H1 (cell line): ENCODE measurements around the gene RMDN2. TPM values are rescaled to one million over a fixed set of nuclear protein-coding genes. Genes with fewer than 3 reads are reported as not detected.

Experiments
- CTCF ChIA-PET: fragments of 300-600 bp; sonication (Branson Sonifier 250); formaldehyde crosslinking; loops from one replicate; lab custom pipeline; 2021; ENCODE audit not compliant: partially characterized antibody; lab: Charles Lee
- POLR2A ChIA-PET: fragments of 300-600 bp; sonication (Branson Sonifier 250); formaldehyde crosslinking; loops from one replicate; lab custom pipeline; 2021; ENCODE audit warnings: inconsistent platforms; ENCODE audit not compliant: partially characterized antibody; lab: Charles Lee
- DNase-seq, 2 experiments: peaks; one replicate each; pipeline versions ENCODE4 v3.0.0 to v3.0.0-alpha.2; 2010 to 2022; ENCODE audit warnings: low spot score in 2 of 2, low read depth in 1 of 2, mixed read lengths in 1 of 2
- FAIRE-seq: peaks from 2 replicates; lab custom pipeline; 2011; peaks lifted over from hg19 to GRCh38; lab: Jason Lieb, UNC
- H2AFZ ChIP-seq: 2 replicates; pipeline ENCODE4 v1.8.1; 2012; ENCODE audit warnings: low read length, inconsistent platforms
- H2AK5ac ChIP-seq: 2 replicates; pipeline ENCODE4 v1.6.1; 2013; ENCODE audit warnings: low read depth, low read length
- H2BK120ac ChIP-seq: replicated peaks from 2 replicates; pipeline ENCODE3; 2013; ENCODE audit warnings: low read depth, low read length, inconsistent platforms
- H2BK12ac ChIP-seq: 2 replicates; pipeline ENCODE4 v1.6.1; 2013; ENCODE audit warnings: low read depth, low read length
- H2BK15ac ChIP-seq: 2 replicates; pipeline ENCODE4 v1.6.1; 2013; ENCODE audit warnings: low read length
- H2BK20ac ChIP-seq: 2 replicates; pipeline ENCODE4 v1.6.1; 2013; ENCODE audit warnings: low read length
- H2BK5ac ChIP-seq: 2 replicates; pipeline ENCODE4 v1.6.1; 2013; ENCODE audit warnings: low read depth, low read length
- H3K14ac ChIP-seq: 2 replicates; pipeline ENCODE4 v1.6.1; 2013; ENCODE audit warnings: inconsistent platforms; ENCODE audit not compliant: insufficient read length
- H3K18ac ChIP-seq: 2 replicates; pipeline ENCODE4 v1.6.1; 2013; ENCODE audit warnings: low read length; ENCODE audit errors: extremely low read depth
- H3K23ac ChIP-seq: 2 replicates; pipeline ENCODE4 v1.6.1; 2013; ENCODE audit warnings: inconsistent platforms; ENCODE audit not compliant: insufficient read length
- H3K23me2 ChIP-seq: 2 replicates; pipeline ENCODE4 v1.6.1; 2013; ENCODE audit warnings: low read depth, low read length
- H3K27ac ChIP-seq: 2 replicates; pipeline ENCODE4 v1.6.1; 2011; ENCODE audit warnings: low read depth, low read length, inconsistent platforms
- H3K27me3 ChIP-seq, 4 experiments: replicated peaks in 1 of 4; 1 replicate in 1 of 4; 2 replicates in 3 of 4; pipeline versions ENCODE4 v1.6.1 to v1.8.1; 2011 to 2013; ENCODE audit warnings: low read length in 3 of 4, mild to moderate bottlenecking in 3 of 4, inconsistent platforms in 2 of 4, mixed read lengths in 2 of 4, moderate library complexity in 1 of 4; ENCODE audit not compliant: control insufficient read depth in 3 of 4, insufficient read depth in 3 of 4; ENCODE audit errors: extremely low read depth in 1 of 4
- H3K36me3 ChIP-seq, 4 experiments: 2 replicates each; pipeline versions ENCODE4 v1.6.1 to v1.8.1; 2011 to 2013; ENCODE audit warnings: mild to moderate bottlenecking in 4 of 4, low read length in 3 of 4, moderate library complexity in 2 of 4, control low read depth in 1 of 4, inconsistent platforms in 1 of 4; ENCODE audit not compliant: insufficient read depth in 4 of 4, control insufficient read depth in 2 of 4
- H3K4ac ChIP-seq: replicated peaks from 2 replicates; pipeline ENCODE3; 2013; ENCODE audit warnings: low read length, low read depth, mixed read lengths, inconsistent platforms; ENCODE audit not compliant: insufficient read length
- H3K4me1 ChIP-seq, 4 experiments: replicated peaks in 1 of 4; 1 replicate in 1 of 4; 2 replicates in 3 of 4; pipeline versions ENCODE4 v1.6.1 to v1.8.1; 2011 to 2013; ENCODE audit warnings: low read length in 3 of 4, inconsistent platforms in 2 of 4, mixed read lengths in 1 of 4; ENCODE audit not compliant: insufficient read depth in 4 of 4, control insufficient read depth in 3 of 4
- H3K4me2 ChIP-seq, 2 experiments: 2 replicates each; pipeline versions ENCODE4 v1.6.1 to v1.8.1; 2011 to 2013; ENCODE audit warnings: low read depth in 2 of 2, low read length in 2 of 2, control low read depth in 1 of 2, inconsistent platforms in 1 of 2, mild to moderate bottlenecking in 1 of 2; ENCODE audit not compliant: insufficient read depth in 1 of 2
- H3K4me3 ChIP-seq, 4 experiments: fragments of 200-600, 300-600 bp in 1 of 4; sonication (generic), shearing (Covaris generic), sonication (Bioruptor Twin) in 1 of 4; 2 replicates each; pipeline versions ENCODE4 v1.5.1 to v1.8.1; 2011 to 2016; ENCODE audit warnings: low read length in 4 of 4, low read depth in 3 of 4, control low read depth in 2 of 4, inconsistent platforms in 2 of 4, mild to moderate bottlenecking in 2 of 4, mixed read lengths in 1 of 4, moderate library complexity in 1 of 4; ENCODE audit not compliant: insufficient read depth in 2 of 4; ENCODE audit errors: extremely low read depth in 1 of 4
- H3K56ac ChIP-seq: replicated peaks from 2 replicates; pipeline ENCODE3; 2013; ENCODE audit warnings: low read depth, mild to moderate bottlenecking, mixed read lengths, low read length, inconsistent platforms; ENCODE audit not compliant: insufficient read length
- H3K79me1 ChIP-seq: 2 replicates; pipeline ENCODE4 v1.6.1; 2013; ENCODE audit warnings: low read depth, low read length, control low read depth
- H3K79me2 ChIP-seq, 2 experiments: 2 replicates each; pipeline versions ENCODE4 v1.6.1 to v1.8.1; 2012 to 2013; ENCODE audit warnings: low read length in 2 of 2, mild to moderate bottlenecking in 2 of 2, inconsistent platforms in 1 of 2; ENCODE audit not compliant: insufficient read depth in 2 of 2, control insufficient read depth in 1 of 2
- H3K9ac ChIP-seq, 4 experiments: replicated peaks in 1 of 4; 1 replicate in 1 of 4; 2 replicates in 3 of 4; pipeline versions ENCODE4 v1.6.1 to v1.8.1; 2011 to 2013; ENCODE audit warnings: low read depth in 3 of 4, low read length in 3 of 4, control low read depth in 2 of 4, mild to moderate bottlenecking in 2 of 4, moderate library complexity in 2 of 4, inconsistent platforms in 1 of 4; ENCODE audit errors: extremely low read depth in 1 of 4
- H3K9me3 ChIP-seq, 2 experiments: 2 replicates each; pipeline versions ENCODE4 v1.6.1 to v1.8.1; 2012 to 2013; ENCODE audit warnings: mild to moderate bottlenecking in 2 of 2, moderate library complexity in 2 of 2, control low read depth in 1 of 2, inconsistent platforms in 1 of 2, low read depth in 1 of 2, low read length in 1 of 2, mixed read lengths in 1 of 2; ENCODE audit not compliant: insufficient read depth in 2 of 2
- H4K20me1 ChIP-seq, 2 experiments: replicated peaks in 1 of 2; 2 replicates each; pipeline versions ENCODE3 to v1.8.1; 2011 to 2013; ENCODE audit warnings: inconsistent platforms in 2 of 2, low read length in 2 of 2, mild to moderate bottlenecking in 1 of 2; ENCODE audit not compliant: insufficient read depth in 2 of 2, control insufficient read depth in 1 of 2
- H4K5ac ChIP-seq: 2 replicates; pipeline ENCODE4 v1.6.1; 2013; ENCODE audit warnings: low read length, low read depth, mixed read lengths, inconsistent platforms; ENCODE audit not compliant: insufficient read length
- H4K8ac ChIP-seq: 2 replicates; pipeline ENCODE4 v1.8.0; 2013; ENCODE audit warnings: mild to moderate bottlenecking, moderate library complexity, low read length, inconsistent platforms; ENCODE audit not compliant: insufficient read depth; ENCODE audit errors: extremely low read depth
- H4K91ac ChIP-seq: replicated peaks from 2 replicates; pipeline ENCODE3; 2013; ENCODE audit warnings: low read length, mixed read lengths, inconsistent platforms; ENCODE audit not compliant: insufficient read length
- ASH2L ChIP-seq: fragments of 200-600, 300-600 bp; sonication (generic); IDR thresholded peaks from one replicate; pipeline ENCODE4 v1.7.1; 2017; ENCODE audit warnings: low read length
- ATF3 ChIP-seq: IDR thresholded peaks from 2 replicates; pipeline ENCODE4 v1.6.1; 2011; ENCODE audit warnings: low read depth, mild to moderate bottlenecking, low read length; ENCODE audit not compliant: insufficient read depth
- GABPA ChIP-seq: IDR thresholded peaks from 2 replicates; pipeline ENCODE4 v1.6.1; 2011; ENCODE audit warnings: mild to moderate bottlenecking, low read length, moderate library complexity, borderline replicate concordance; ENCODE audit not compliant: insufficient read depth
- GTF2F1 ChIP-seq: IDR thresholded peaks from 2 replicates; pipeline ENCODE4 v1.6.1; 2012; ENCODE audit warnings: low read depth, low read length, improper control_type of control experiment, borderline replicate concordance
- PHF8 ChIP-seq: fragments of 200-600 bp; sonication (generic); conservative IDR thresholded peaks from 2 replicates; pipeline ENCODE4 v1.7.1; 2012; ENCODE audit warnings: low read depth, mild to moderate bottlenecking, inconsistent platforms, low read length, moderate library complexity
- RAD21 ChIP-seq, 2 experiments: IDR thresholded peaks in 1 of 2; conservative IDR thresholded peaks in 1 of 2; 2 replicates each; pipeline ENCODE4 v1.6.1; 2011; ENCODE audit warnings: low read depth in 2 of 2, low read length in 2 of 2, improper control_type of control experiment in 1 of 2, inconsistent platforms in 1 of 2, mild to moderate bottlenecking in 1 of 2, moderate library complexity in 1 of 2
- SIN3A ChIP-seq, 2 experiments: IDR thresholded peaks in 1 of 2; conservative IDR thresholded peaks in 1 of 2; 2 replicates each; pipeline ENCODE4 v1.6.1; 2011 to 2012; ENCODE audit warnings: low read length in 2 of 2, improper control_type of control experiment in 1 of 2, low read depth in 1 of 2, mild to moderate bottlenecking in 1 of 2
- SP1 ChIP-seq: IDR thresholded peaks from 2 replicates; pipeline ENCODE4 v1.6.1; 2011; ENCODE audit warnings: low read depth, low read length
- SP2 ChIP-seq: IDR thresholded peaks from 2 replicates; pipeline ENCODE4 v1.6.1; 2012; ENCODE audit warnings: mild to moderate bottlenecking, low read length, inconsistent platforms
- SUZ12 ChIP-seq: fragments of 200-600 bp; sonication (generic); IDR thresholded peaks from 2 replicates; pipeline ENCODE4 v1.6.1; 2012; ENCODE audit warnings: mild to moderate bottlenecking, inconsistent platforms, low read length, moderate library complexity, mixed read lengths
- TBP ChIP-seq: IDR thresholded peaks from 2 replicates; pipeline ENCODE4 v1.6.1; 2011; ENCODE audit warnings: low read depth, low read length, improper control_type of control experiment
- TCF12 ChIP-seq: IDR thresholded peaks from 2 replicates; pipeline ENCODE4 v1.6.1; 2011; ENCODE audit warnings: low read depth, mild to moderate bottlenecking, low read length
- TEAD4 ChIP-seq: IDR thresholded peaks from 2 replicates; pipeline ENCODE4 v1.6.1; 2012; ENCODE audit warnings: low read depth, low read length, inconsistent platforms, mixed read lengths
- YY1 ChIP-seq: IDR thresholded peaks from 2 replicates; pipeline ENCODE4 v1.6.1; 2011; ENCODE audit warnings: low read depth, mild to moderate bottlenecking, low read length
- WGBS, 2 experiments: shearing (Covaris generic) in 1 of 2; methylation state at CpG; one replicate each; pipeline versions ENCODE4 v1.1.6 to v1.1.7; 2013 to 2015; ENCODE audit warnings: low lambda C conversion rate in 2 of 2, mixed read lengths in 2 of 2, inconsistent platforms in 1 of 2, low coverage in 1 of 2, missing lambda C conversion rate in 1 of 2; ENCODE audit not compliant: insufficient replicate concordance in 2 of 2, insufficient coverage in 1 of 2, insufficient read length in 1 of 2; ENCODE audit errors: extremely low coverage in 1 of 2, missing lambda C conversion rate in 1 of 2; 5-methylcytosine and 5-hydroxymethylcytosine counted together
- polyA plus RNA-seq, 7 experiments: library from polyadenylated mRNA; depleted of rRNA in 3 of 7; stranded (reverse) in 5 of 7; unstranded in 2 of 7; fragments of >200 nt in 5 of 7; fragments of 200-250 nt in 2 of 7; gene quantifications; 1 replicate in 5 of 7; 2 replicates in 1 of 7; 4 replicates in 1 of 7; pipeline versions ENCODE4 v1.2.1 to v1.2.3, GENCODE V29; 2011 to 2013; ENCODE audit warnings: missing spikeins in 2 of 7, mixed read lengths in 2 of 7
- total RNA-seq: library from RNA; stranded (reverse); fragmentation: NEBNext Ultra II Directional; extraction: Animal tissue kit (Norgen Biotek cat#: 25700); gene quantifications from 2 replicates; pipeline ENCODE4 v1.2.1, GENCODE V29; 2021

The RMDN2 gene
- total and polyA plus RNA-seq, 2 of the 8 experiments (the other 6 are each of a cell fraction or from before 2014, with no cell fraction given), result 0.53 to 3.0 TPM

- Histone ChIP-seq H3K27ac (no peak overlapping the region), H4K8ac (no peak overlapping the region), H3K18ac (no peak overlapping the region), H2BK12ac (no peak overlapping the region), H3K9me3 (no peaks in the 10 kb centered on the region), H3K4me1 (peaks cover 0 to 4% (median under 1%) of the 10 kb centered on the region in 4 experiments; a peak in 3 of 7 replicates), H3K79me2 (no peaks in the 10 kb centered on the region), H2BK20ac (no peak overlapping the region), H3K27me3 (no peaks in the 10 kb centered on the region), H3K4me2 (no peak overlapping the region), H3K4me3 (no peak overlapping the region), H2BK5ac (no peak overlapping the region), H2AFZ (no peak overlapping the region), H4K5ac (no peak overlapping the region), H3K23ac (no peak overlapping the region), H3K23me2 (no peaks in the 10 kb centered on the region), H2BK120ac (no peak overlapping the region), H3K79me1 (no peaks in the 10 kb centered on the region), H3K9ac (no peak overlapping the region), H4K91ac (no peak overlapping the region), H3K14ac (no peak overlapping the region), H3K56ac (no peak overlapping the region), H3K4ac (no peak overlapping the region), H2AK5ac (no peak overlapping the region), H4K20me1 (no peaks in the 10 kb centered on the region), H3K36me3 (no peaks in the 10 kb centered on the region), H2BK15ac (no peak overlapping the region)
- no peak for FAIRE-seq
- ChIA-PET CTCF (interaction anchor here (0.9 to 1.9 kb wide), 4 partner anchors 11 to 107 kb away, joined by 3 to 4 read pairs (median 4); no protein-coding TSS in a partner anchor), POLR2A (interaction anchor here (0.9 to 1.7 kb wide), 3 partner anchors 12 to 16 kb away, joined by 3 to 7 read pairs (median 4); no protein-coding TSS in a partner anchor)
- 87% methylated on average over 9 of the region's 9 CpGs; no CpG with 5 or more reads in 1 of the 2 experiments for WGBS, 2 experiments
- no peak for DNase-seq
- TF ChIP-seq TEAD4, result no peak
- TF ChIP-seq SUZ12, result no peak
- TF ChIP-seq YY1, result no peak
- TF ChIP-seq GABPA, result no peak
- no peak for TF ChIP-seq ASH2L
- TF ChIP-seq ATF3, result no peak
- TF ChIP-seq TCF12, result no peak
- TF ChIP-seq GTF2F1, result no peak
- no peak for TF ChIP-seq SP2
- no peak for TF ChIP-seq TBP
- TF ChIP-seq PHF8, result no peak
- no peak for TF ChIP-seq SP1
- no peak for TF ChIP-seq RAD21 (IDR thresholded peaks at IDR 0.05 in 1 of 2, conservative IDR thresholded peaks at IDR 0.05 in 1 of 2; ENCODE audit: low read depth in 2 of 2, low read length in 2 of 2)
- no peak for TF ChIP-seq SIN3A (conservative IDR thresholded peaks at IDR 0.05 in 1 of 2, IDR thresholded peaks at IDR 0.05 in 1 of 2; ENCODE audit: low read depth in 1 of 2, low read length in 2 of 2)
These were observed 96.5 kb downstream of the RMDN2 start for GRCh38 chr2:38021589-38021988.
